ENCODE results near the gene FSD1. TPM values are rescaled to one million over a fixed set of nuclear protein-coding genes. Genes with fewer than 3 reads are reported as not detected.
"Not testable (repeated sequence)": the region's sequence is repeated elsewhere in the genome, so short reads cannot be mapped to it uniquely, and the experiment has no call there.

Gene FSD1
- polyA plus RNA-seq, 4 donors = 4.6 to 6.5 (median 5.5) TPM

GRCh38 chr19:4342314-4342614 is 37.9 kb downstream of the FSD1 start:
- DNase-seq (ENCODE audit: low read depth in 4 of 4, low spot score in 3 of 4) = no peak

GRCh38 chr19:4342615-4343369 is 38.4 kb downstream of the FSD1 start:
- peak; percentile 95 to 100 (median 100) for DNase-seq (ENCODE audit: low read depth in 4 of 4, low spot score in 3 of 4)

DNA sequence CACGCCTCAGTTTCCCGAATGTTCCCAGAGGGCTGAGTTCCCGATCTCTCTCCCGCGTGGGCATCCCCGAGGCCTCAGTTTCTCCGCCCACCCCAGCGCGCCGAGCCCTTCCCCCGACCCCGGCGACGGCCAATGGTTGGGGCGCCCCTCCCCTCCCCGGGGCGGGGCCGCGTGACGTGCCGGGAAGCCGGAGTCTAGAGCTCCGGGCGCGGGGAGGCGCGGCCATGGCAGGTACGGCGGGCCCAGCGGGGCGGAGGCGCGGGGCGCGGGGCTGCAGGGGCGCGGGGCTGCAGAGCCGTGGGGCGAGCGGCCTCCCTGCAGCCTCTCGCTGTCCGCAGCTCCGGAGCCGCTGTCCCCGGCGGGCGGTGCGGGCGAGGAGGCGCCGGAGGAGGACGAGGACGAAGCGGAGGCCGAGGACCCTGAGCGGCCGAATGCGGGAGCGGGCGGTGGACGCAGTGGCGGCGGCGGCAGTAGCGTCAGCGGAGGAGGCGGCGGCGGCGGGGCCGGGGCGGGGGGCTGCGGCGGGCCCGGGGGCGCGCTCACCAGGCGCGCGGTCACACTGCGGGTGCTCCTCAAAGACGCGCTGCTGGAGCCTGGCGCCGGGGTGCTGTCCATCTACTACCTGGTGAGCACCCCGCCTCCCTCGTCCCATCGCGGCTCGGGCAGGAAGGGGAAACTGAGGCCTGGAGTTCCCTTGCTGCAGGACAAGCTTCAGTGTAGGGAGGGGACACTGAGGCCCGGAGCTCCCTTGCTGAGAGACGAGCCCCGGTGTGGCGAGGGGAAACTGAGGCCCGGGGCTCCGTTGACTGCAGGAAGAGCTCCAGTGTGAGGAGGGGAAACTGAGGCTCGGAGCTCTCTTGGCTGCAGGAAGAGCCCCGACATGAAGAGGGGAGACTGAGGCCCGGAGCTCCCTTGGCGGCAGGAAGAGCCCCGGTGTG is 39.2 kb downstream of the FSD1 start, which contains the start of gene MPND:
MPND (plus strand) TSS at position 193 of the 938 bp plus-strand sequence; CDS start at position 225, 32 bp downstream.
- DNase-seq (ENCODE audit: low read depth in 4 of 4, low spot score in 3 of 4) = peak; percentile 80 to 86 (median 82)

GRCh38 chr19:4345342-4346019 is 41.1 kb downstream of the FSD1 start:
- no peak for DNase-seq (ENCODE audit: low read depth in 4 of 4, low spot score in 3 of 4)

- DNase-seq (ENCODE audit: low read depth in 4 of 4, low spot score in 3 of 4) = no peak
Observed at GRCh38 chr19:4346020-4346383, 41.6 kb downstream of the FSD1 start.

- no peak for DNase-seq (ENCODE audit: low read depth in 4 of 4, low spot score in 3 of 4)
Observed at GRCh38 chr19:4347521-4347920, 43.1 kb downstream of the FSD1 start.

DNA sequence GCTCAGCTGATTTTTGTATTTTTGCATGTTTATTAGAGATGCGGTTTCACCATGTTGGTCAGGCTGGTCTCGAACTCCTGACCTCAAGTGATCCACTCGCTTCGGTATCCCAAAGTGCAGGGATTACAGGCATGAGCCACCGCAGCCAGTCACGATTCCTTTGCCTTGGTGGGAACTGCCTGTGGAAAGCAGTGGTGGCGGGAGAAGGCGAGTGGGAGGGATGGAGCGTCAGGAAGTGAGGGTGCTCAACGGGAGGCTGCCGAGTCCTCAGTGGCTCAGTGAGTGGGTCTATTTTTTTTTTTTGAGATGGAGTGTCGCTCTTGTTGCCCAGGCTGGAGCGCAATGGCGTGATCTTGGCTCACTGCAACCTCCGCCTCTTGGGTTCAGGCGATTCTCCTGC is 44.8 kb downstream of the FSD1 start:
- not testable (repeated sequence) for DNase-seq (ENCODE audit: low read depth in 4 of 4, low spot score in 3 of 4)

GRCh38 chr19:4350111-4350510 is 45.7 kb downstream of the FSD1 start:
- DNase-seq (ENCODE audit: low read depth in 4 of 4, low spot score in 3 of 4) = no peak

GRCh38 chr19:4350726-4351125 is 46.3 kb downstream of the FSD1 start:
- no peak for DNase-seq (ENCODE audit: low read depth in 4 of 4, low spot score in 3 of 4)

DNA sequence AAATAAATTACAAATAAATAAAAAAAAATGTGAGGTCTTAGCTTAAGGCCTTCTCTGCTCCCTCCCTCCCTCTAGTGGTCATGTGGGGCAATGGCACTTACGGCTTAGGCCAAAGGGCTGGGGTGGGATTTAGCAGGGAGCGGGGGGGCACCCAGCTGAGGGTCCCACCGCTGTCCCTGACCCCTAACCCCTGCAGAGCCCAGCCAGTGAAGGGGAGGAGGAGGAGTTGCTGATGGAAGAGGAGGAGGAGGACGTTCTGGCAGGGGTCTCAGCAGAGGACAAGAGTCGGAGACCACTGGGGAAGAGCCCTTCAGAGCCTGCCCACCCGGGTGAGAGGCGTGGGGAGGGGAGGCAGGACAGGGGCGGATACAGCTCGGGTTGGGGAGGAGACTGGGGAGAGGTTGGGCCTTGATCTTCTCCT is 48.3 kb downstream of the FSD1 start:
- no peak for DNase-seq (ENCODE audit: low read depth in 4 of 4, low spot score in 3 of 4)

GRCh38 chr19:4354282-4354681 is 49.9 kb downstream of the FSD1 start:
- DNase-seq (ENCODE audit: low read depth in 4 of 4, low spot score in 3 of 4) = no peak

DNA sequence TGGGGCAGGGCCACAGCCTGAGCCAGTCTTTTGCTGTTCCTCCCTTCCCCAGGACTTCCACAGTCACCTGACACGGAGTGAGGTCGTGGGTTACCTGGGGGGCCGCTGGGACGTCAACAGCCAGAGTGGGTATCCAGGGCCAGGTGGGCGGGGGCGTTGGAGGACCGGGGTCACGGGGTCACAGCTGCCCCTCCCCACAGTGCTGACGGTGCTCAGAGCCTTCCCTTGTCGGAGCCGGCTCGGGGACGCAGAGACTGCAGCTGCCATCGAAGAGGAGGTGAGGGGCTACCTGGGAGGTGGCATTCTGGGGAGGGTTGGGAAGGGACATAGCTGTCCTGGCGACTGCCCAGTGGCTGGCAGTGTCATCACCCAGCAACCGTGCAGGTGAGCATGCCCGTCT is 50.5 kb downstream of the FSD1 start:
- no peak for DNase-seq (ENCODE audit: low read depth in 4 of 4, low spot score in 3 of 4)

DNA sequence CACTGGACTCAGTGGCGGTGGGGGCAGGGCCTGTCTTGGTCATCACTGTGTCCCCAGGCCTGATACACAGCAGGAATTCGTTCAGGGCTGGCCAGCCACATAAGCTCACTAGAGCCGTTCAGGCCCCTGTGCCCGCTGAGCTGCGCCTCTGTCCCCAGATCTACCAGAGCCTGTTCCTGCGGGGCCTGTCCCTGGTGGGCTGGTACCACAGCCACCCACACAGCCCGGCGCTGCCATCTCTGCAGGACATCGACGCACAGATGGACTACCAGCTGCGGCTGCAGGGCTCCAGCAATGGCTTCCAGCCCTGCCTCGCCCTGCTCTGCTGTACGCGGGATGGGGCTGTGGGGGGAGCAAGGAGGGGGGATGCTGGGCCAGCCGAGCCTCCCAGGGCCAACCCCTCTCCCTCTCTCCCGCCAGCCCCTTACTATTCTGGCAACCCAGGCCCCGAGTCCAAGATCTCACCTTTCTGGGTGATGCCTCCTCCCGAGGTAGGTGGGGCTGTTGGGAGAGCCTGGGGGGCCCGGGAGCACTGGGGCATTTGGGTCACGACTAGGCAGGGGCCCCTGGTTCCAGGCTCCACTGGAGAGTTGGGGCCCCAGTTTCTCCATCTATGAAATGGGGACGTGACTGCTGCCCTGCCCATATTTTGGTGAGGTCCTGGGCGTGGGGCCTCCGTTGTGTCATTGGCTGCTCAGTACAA is 52.8 kb downstream of the FSD1 start:
- DNase-seq (ENCODE audit: low read depth in 4 of 4, low spot score in 3 of 4) = no peak

GRCh38 chr19:4357921-4358326 is 53.5 kb downstream of the FSD1 start:
- no peak for DNase-seq (ENCODE audit: low read depth in 4 of 4, low spot score in 3 of 4)

DNA sequence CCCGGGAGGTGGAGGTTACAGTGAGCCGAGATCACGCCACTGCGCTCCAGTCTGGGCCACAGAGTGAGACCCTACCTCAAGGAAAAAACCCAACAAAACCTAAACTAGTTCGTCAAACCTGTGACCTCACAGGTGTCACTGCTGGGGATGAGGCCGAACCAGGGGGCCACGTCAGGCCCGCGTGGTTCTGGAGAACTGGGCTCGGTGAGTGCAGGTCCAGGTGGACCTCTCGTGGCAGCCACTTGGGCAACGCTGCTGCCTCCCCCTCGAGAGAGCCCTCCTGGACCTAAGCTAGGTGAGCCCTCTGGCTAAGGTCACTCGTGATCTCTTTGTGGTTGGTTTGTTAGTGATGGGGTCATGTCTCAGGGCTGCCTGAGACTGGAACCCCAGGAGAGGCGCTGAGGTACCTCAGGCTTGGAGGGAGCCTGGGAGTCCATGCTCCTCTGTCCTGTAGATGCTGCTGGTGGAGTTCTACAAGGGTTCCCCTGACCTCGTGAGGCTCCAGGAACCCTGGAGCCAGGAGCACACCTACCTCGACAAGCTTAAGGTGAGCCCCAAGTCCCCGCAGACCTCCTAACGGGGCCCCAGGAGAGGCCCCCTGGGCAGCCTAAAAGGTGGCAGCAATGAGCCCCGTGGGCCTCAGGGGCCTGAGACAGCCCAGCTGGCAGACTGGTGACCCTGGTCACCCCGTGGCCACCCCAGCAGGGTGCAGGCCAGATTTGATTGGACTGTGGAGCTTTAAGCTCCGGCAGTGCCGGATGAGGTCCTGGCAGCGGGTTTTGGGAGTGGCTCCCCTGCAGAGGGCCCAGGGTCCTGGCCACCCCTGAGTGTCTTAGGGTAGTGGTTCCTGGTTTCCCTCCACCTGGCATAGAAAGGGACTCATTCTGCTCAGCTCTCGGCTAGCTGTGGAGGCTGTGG is 54.6 kb downstream of the FSD1 start:
- no peak for DNase-seq (ENCODE audit: low read depth in 4 of 4, low spot score in 3 of 4)

- DNase-seq (ENCODE audit: low read depth in 4 of 4, low spot score in 3 of 4) = no peak
Observed at GRCh38 chr19:4359627-4360000, 55.2 kb downstream of the FSD1 start.

DNA sequence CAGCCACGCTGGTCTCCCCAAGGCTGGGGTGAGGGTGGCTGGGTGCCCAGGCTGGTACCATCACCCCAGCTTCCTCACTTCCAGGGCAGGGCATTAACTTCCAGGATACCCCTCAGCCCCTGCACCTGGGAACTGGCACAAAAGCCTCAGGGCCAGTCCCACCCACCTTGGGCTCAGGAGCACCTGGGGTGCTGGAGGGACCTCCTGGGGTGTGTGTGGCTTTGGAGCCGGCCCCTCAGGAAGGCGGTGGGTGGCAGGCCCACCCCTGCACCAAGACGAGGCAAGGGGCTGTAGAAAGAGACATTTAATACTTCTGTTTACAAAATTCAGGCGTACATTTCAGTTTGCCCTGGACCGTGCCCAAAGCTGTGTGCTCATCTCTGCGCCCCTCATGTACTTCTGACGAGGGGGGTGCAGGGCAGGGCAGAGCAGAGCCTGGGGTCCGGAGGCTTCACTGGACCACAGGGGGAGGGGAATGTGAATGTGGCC is 55.7 kb downstream of the FSD1 start:
- DNase-seq (ENCODE audit: low read depth in 4 of 4, low spot score in 3 of 4) = no peak

- DNase-seq (ENCODE audit: low read depth in 4 of 4, low spot score in 3 of 4) = no peak
Observed at GRCh38 chr19:4360641-4361151, 56.3 kb downstream of the FSD1 start.
